SK-N-SH treated with all-trans-retinoic acid at 6 μM for 48 hours (cell line): ENCODE data around the gene LZTR1.

ENCODE experiments used
- ARNTL ChIP-seq: fragments of 450-650 bp; formaldehyde crosslinking; IDR thresholded peaks from 2 replicates; pipeline ENCODE4 v1.5.0; 2020; ENCODE audit warnings: low read depth, mild to moderate bottlenecking, moderate library complexity, borderline replicate concordance
- CREB5 ChIP-seq: fragments of 250-450 bp; sonication (Bioruptor Pico); IDR thresholded peaks from 2 replicates; pipeline ENCODE4 v1.5.1; 2020; ENCODE audit warnings: low read depth, mild to moderate bottlenecking, moderate library complexity
- ESRRG ChIP-seq: fragments of 250-450 bp; sonication (Bioruptor Pico); IDR thresholded peaks from 2 replicates; pipeline ENCODE4 v1.6.1; 2021; ENCODE audit warnings: mild to moderate bottlenecking
- PATZ1 ChIP-seq: fragments of 250-450 bp; sonication (Bioruptor Pico); IDR thresholded peaks from 2 replicates; pipeline ENCODE4 v1.8.0; 2020; ENCODE audit warnings: mild to moderate bottlenecking, moderate library complexity, borderline replicate concordance
- PPARA ChIP-seq: fragments of 250-450 bp; sonication (Bioruptor Pico); IDR thresholded peaks from 2 replicates; pipeline ENCODE4 v1.5.0; 2020; ENCODE audit warnings: mild to moderate bottlenecking, borderline replicate concordance
- RARB ChIP-seq: fragments of 250-450 bp; sonication (Bioruptor Pico); IDR thresholded peaks from 2 replicates; pipeline ENCODE4 v1.8.0; 2021; ENCODE audit warnings: mild to moderate bottlenecking, moderate library complexity
- SNAI2 ChIP-seq: fragments of 250-450 bp; sonication (Bioruptor Pico); IDR thresholded peaks from 2 replicates; pipeline ENCODE4 v1.5.0; 2020; ENCODE audit warnings: mild to moderate bottlenecking, moderate library complexity
- TCF4 ChIP-seq: fragments of 250-450 bp; sonication (Bioruptor Pico); IDR thresholded peaks from 2 replicates; pipeline ENCODE4 v1.8.0; 2021; ENCODE audit warnings: mild to moderate bottlenecking, moderate library complexity, borderline replicate concordance
- ZNF8 ChIP-seq: fragments of 450-650 bp; formaldehyde crosslinking; IDR thresholded peaks from 2 replicates; pipeline ENCODE4 v1.5.0; 2020; ENCODE audit warnings: mild to moderate bottlenecking, moderate library complexity

- TF ChIP-seq RARB (CRISPR knock-in tag) = no peak
- no peak for TF ChIP-seq ZNF8
- TF ChIP-seq ARNTL (CRISPR knock-in tag) = no peak
- TF ChIP-seq PPARA (CRISPR knock-in tag) = no peak
- TF ChIP-seq CREB5 (CRISPR knock-in tag) = no peak
- TF ChIP-seq TCF4 (CRISPR knock-in tag) = no peak
- TF ChIP-seq ESRRG (CRISPR knock-in tag) = no peak
- no peak for TF ChIP-seq PATZ1 (CRISPR knock-in tag)
- TF ChIP-seq SNAI2 = no peak
Measured at GRCh38 chr22:20972933-20973577, 9.0 kb upstream of the LZTR1 start.
